Thyroid gland (tissue), 4 donors: ENCODE results near the gene BRAF. TPM values are rescaled to one million over a fixed set of nuclear protein-coding genes. Genes with fewer than 3 reads are reported as not detected.

Experiments
- DNase-seq, 2 donors: peaks; one replicate each; pipeline ENCODE4 v3.0.0-alpha.2; 2019
- H3K27ac ChIP-seq, 3 donors: fragments of 200-600 bp; sonication (generic); 1 replicate in 2 of 3; 2 replicates in 1 of 3; pipeline ENCODE4 v1.5.1; 2016 to 2019; ENCODE audit warnings: mild to moderate bottlenecking in 1 of 3, moderate library complexity in 1 of 3
- H3K27me3 ChIP-seq: fragments of 200-600 bp; sonication (generic); one replicate; pipeline ENCODE4 v1.5.1; 2019
- H3K36me3 ChIP-seq, 2 donors: fragments of 200-600 bp; sonication (generic); one replicate each; pipeline ENCODE4 v1.5.1; 2016 to 2019
- H3K4me1 ChIP-seq, 2 donors: fragments of 200-600 bp; sonication (generic); one replicate each; pipeline ENCODE4 v1.5.1; 2017 to 2019
- H3K4me3 ChIP-seq, 3 donors: fragments of 200-600 bp; sonication (generic); replicated peaks in 1 of 3; 1 replicate in 2 of 3; 2 replicates in 1 of 3; pipeline ENCODE4 v1.5.1; 2016; ENCODE audit warnings: mild to moderate bottlenecking in 1 of 3
- H3K9me3 ChIP-seq: fragments of 200-600 bp; sonication (generic); one replicate; pipeline ENCODE4 v1.5.1; 2017
- POLR2A ChIP-seq, 2 donors: fragments of 450-650 bp; IDR thresholded peaks; one replicate each; pipeline ENCODE4 v1.6.1; 2017; ENCODE audit warnings: antibody characterized with exemption in 2 of 2, mild to moderate bottlenecking in 2 of 2, moderate library complexity in 1 of 2
- WGBS, 2 donors: methylation state at CpG; one replicate each; pipeline ENCODE4 v1.1.5; 2017; 5-methylcytosine and 5-hydroxymethylcytosine counted together
- intact Hi-C: fragments of 100-400 bp; cut with DNase I; formaldehyde crosslinking; loops from one replicate; pipeline ENCODE4 v1.15.1; 2023
- total RNA-seq, 4 donors: library from RNA; depleted of rRNA; stranded (reverse); fragments of >200 nt; gene quantifications; one replicate each; pipeline ENCODE4 v1.2.3, GENCODE V29; 2016
- TF ChIP-seq, protein P1 (sequence below), 6 experiments: fragments of 200-600 bp in 3 of 6; fragments of 450-650 bp in 3 of 6; sonication (generic) in 3 of 6; IDR thresholded peaks; one replicate each; pipeline ENCODE4 v1.5.1; 2016 to 2019; ENCODE audit warnings: antibody characterized with exemption in 6 of 6, mild to moderate bottlenecking in 2 of 6, inconsistent platforms in 1 of 6, moderate library complexity in 1 of 6

BRAF gene
- total RNA-seq, 4 donors from 2014 or later, result 71.5 to 135 (median 102) TPM

DNA sequence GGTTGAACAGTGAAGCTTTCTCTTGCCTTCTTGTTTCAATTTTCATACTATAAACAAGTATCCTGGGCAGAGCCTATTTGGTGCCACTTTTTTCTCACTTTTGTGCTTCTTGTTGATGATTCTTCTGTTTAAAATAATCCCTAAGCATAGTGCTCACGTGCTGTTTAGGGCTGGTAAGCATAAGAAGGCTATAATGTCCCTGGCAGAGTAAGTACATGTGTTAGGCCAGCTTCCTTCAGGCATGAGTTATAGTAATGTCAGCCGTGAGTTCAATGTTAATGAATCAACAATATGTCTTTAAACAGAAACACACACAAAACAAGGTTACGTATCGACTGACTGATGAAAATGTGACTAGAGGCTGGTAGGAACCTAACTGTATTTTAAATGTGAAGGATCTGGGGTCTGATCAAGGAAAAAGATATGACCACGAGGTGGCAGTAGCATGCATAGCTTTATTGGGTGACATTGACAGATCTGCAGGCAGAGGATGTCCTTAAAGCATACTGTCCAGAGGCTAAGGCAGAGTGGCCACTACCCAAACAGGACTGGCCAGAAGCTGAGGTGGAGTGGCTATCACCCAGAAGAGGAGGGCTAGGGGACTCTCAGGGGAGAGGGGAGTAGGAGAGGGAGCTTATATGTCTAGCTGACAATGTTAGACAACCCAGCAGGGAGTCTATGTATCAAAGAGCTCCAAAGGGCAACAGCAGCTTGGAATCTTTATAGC is 113.7 kb downstream of the BRAF start:
- Histone ChIP-seq H3K9me3 (no peaks in the 10 kb centered on the region), H3K27me3 (no peaks in the 10 kb centered on the region), H3K4me1 (no peaks in the 10 kb centered on the region), H3K27ac (no peak overlapping the region), H3K36me3 (no peaks in the 10 kb centered on the region), H3K4me3 (no peak overlapping the region)
- 32 to 36% methylated on average over 5 of the region's 5 CpGs for WGBS, 2 donors
- peak; percentile 50 to 62 for DNase-seq
- intact Hi-C loops, result loop anchor here (5.0 kb wide), 1 partner anchor 201 kb away; the partner anchor contains the start of gene MRPS33
- TF ChIP-seq, protein P1, sequence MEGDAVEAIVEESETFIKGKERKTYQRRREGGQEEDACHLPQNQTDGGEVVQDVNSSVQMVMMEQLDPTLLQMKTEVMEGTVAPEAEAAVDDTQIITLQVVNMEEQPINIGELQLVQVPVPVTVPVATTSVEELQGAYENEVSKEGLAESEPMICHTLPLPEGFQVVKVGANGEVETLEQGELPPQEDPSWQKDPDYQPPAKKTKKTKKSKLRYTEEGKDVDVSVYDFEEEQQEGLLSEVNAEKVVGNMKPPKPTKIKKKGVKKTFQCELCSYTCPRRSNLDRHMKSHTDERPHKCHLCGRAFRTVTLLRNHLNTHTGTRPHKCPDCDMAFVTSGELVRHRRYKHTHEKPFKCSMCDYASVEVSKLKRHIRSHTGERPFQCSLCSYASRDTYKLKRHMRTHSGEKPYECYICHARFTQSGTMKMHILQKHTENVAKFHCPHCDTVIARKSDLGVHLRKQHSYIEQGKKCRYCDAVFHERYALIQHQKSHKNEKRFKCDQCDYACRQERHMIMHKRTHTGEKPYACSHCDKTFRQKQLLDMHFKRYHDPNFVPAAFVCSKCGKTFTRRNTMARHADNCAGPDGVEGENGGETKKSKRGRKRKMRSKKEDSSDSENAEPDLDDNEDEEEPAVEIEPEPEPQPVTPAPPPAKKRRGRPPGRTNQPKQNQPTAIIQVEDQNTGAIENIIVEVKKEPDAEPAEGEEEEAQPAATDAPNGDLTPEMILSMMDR (IDR thresholded peaks at IDR 0.05), result peak; percentile 10 to 75 (median 67)
- TF ChIP-seq POLR2A (IDR thresholded peaks at IDR 0.05), result no peak

DNA sequence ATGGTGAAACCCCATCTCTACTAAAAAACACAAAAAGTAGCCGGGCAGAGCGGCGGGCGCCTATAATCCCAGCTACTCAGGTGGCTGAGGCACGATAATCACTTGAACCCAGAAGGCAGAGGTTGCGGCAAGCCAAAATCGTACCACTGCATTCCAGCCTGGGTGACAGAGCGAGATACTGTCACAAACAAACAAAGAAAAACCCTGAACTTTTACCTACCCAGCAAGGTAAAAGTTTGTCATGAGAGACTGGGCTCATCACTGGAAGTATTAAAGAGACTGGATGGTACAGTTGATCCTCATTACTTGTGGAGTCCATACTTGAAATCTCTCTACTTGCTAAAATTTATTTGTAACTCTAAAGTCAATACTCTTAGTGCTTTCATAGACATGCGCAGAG is 114.3 kb downstream of the BRAF start:
- Histone ChIP-seq H3K27ac (no peak overlapping the region), H3K36me3 (no peaks in the 10 kb centered on the region), H3K4me3 (no peak overlapping the region), H3K4me1 (no peaks in the 10 kb centered on the region), H3K9me3 (no peaks in the 10 kb centered on the region), H3K27me3 (no peaks in the 10 kb centered on the region)
- intact Hi-C loops, result loop anchor here (5.0 kb wide), 1 partner anchor 202 kb away; the partner anchor contains the start of gene MRPS33
- WGBS, 2 donors, result 96 to 97% methylated on average over 9 of the region's 9 CpGs
- TF ChIP-seq POLR2A (IDR thresholded peaks at IDR 0.05), result no peak
- TF ChIP-seq, protein P1 (IDR thresholded peaks at IDR 0.05), result no peak
- no peak for DNase-seq

DNA sequence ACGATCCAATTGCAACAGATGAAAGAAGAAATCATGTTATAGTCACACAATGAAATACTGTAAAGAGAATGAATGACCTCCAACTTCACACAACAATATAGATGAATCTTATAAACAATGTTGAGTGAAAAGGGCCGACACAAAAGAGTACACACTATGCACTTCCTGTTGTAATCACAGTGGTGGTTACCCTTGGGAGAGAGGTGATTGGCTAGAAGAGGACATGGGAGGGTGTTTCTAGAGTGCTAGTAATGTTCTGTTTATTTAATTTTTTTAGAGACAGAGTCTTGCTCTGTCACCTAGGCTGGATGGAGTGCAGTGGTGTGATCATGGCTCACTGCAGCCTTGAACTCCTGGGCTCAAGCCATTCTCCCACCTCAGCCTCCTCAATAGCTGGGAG is 145.8 kb downstream of the BRAF start:
- H3K27me3 ChIP-seq, result no peaks in the 10 kb centered on the region
- H3K4me3 ChIP-seq, result no peak overlapping the region
- H3K9me3 ChIP-seq, result no peaks in the 10 kb centered on the region
- intact Hi-C loops, result no loop called here
- H3K36me3 ChIP-seq, result peaks cover 19 to 24% of the 10 kb centered on the region in 2 donors
- DNase-seq, result no peak
- WGBS, 2 donors, result 79 to 83% methylated on average over 2 of the region's 2 CpGs
- peaks cover 7 to 9% of the 10 kb centered on the region in 2 donors for H3K4me1 ChIP-seq
- H3K27ac ChIP-seq, result no peak overlapping the region
- TF ChIP-seq POLR2A (IDR thresholded peaks at IDR 0.05), result no peak
- TF ChIP-seq, protein P1 (IDR thresholded peaks at IDR 0.05), result no peak

DNA sequence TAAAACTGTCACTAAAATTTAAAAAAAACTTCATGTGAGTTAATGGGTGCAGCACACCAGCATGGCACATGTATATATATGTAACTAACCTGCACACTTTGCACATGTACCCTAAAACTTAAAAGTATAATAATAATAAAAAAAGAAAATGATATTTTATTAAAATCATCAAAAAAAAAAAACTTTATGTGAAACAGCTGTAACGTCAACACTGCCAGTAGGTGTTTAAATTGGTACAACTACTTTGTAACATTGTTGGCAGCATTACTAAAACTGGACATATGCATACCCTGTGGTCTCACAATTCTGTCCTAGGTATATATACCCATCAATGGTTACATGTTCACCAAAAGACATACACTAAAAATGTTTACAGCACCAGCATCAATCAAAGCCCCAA is 146.2 kb downstream of the BRAF start:
- no peak for TF ChIP-seq POLR2A (IDR thresholded peaks at IDR 0.05)
- TF ChIP-seq, protein P1 (IDR thresholded peaks at IDR 0.05), result no peak
- Histone ChIP-seq H3K9me3 (no peaks in the 10 kb centered on the region), H3K36me3 (peaks cover 19 to 24% of the 10 kb centered on the region in 2 donors), H3K27ac (no peak overlapping the region), H3K27me3 (no peaks in the 10 kb centered on the region), H3K4me3 (no peak overlapping the region), H3K4me1 (peaks cover 9 to 10% of the 10 kb centered on the region in 2 donors)
- DNase-seq, result no peak
- 95 to 97% methylated on average over 1 of the region's 1 CpG for WGBS, 2 donors
- intact Hi-C loops, result no loop called here

DNA sequence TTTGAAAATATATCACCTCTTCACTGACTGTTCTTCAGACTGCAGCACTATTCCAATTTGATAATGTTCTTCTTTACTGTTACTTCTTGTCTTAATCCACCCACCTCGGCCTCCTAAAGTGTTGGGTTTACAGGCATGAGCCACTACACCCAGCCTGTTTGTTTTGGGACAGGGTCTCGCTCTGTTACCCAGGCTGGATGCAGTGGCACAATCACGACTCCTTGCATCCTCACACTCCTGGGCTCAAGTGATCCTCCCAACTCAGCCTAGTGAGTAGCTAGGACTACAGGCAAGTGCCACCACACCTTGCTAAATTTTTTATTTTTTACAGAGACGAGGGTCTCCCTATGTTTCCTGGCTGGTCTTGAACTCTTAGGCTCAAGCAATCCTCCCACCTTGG is 150.4 kb downstream of the BRAF start:
- Histone ChIP-seq H3K4me1 (peaks cover 9 to 17% of the 10 kb centered on the region in 2 donors), H3K36me3 (peaks cover 7 to 9% of the 10 kb centered on the region in 2 donors), H3K4me3 (no peak overlapping the region), H3K27ac (peak overlapping the region in 1 of 3 donors; percentile 20), H3K27me3 (no peaks in the 10 kb centered on the region), H3K9me3 (no peaks in the 10 kb centered on the region)
- intact Hi-C loops, result no loop called here
- DNase-seq, result peak; percentile 61 to 64
- TF ChIP-seq, protein P1 (IDR thresholded peaks at IDR 0.05), result no peak
- TF ChIP-seq POLR2A (IDR thresholded peaks at IDR 0.05), result no peak
- WGBS, 2 donors, result 47 to 55% methylated on average over 4 of the region's 4 CpGs
